Cortex of kidney (tissue), 1 donor: Measurements from ENCODE around the gene MRI1.
A peak's percentile ranks its signal among the peaks of the same experiment; 100 is the strongest.
"Not testable (repeated sequence)": the region's sequence is repeated elsewhere in the genome, so short reads cannot be mapped to it uniquely, and the experiment has no call there.

Source experiments
- DNase-seq: peaks from one replicate; lab custom pipeline; 2025; lab: John Stamatoyannopoulos, UW

The MRI1 gene

GRCh38 chr19:13764101-13764807 is at the start of gene MRI1:
MRI1 (plus strand) TSS chr19:13764522; CDS start chr19:13764589, 67 bp downstream.
- DNase-seq: no peak

DNA sequence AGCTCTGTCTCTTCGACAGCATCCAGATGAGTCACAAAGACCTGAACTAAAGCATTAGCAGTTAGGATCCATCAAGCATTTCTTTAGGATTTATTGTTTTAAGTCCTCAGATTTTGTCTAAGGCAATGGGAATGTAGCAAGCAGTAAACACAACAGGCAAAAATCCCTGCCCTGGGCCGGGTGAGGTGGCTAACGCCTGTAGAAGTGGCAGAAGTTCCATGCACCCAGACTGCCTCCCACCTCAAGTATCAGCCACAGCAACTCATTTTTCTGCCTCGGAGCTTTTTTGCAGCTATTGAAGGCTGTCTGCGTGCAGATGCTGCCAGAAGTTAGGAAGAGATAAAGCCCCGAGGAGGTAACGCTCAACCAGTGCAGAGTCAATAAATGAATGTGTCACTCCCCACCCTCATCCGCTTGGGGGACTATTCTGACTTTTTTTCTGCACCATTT is 47.1 kb upstream of the MRI1 start:
- no peak for DNase-seq

DNA sequence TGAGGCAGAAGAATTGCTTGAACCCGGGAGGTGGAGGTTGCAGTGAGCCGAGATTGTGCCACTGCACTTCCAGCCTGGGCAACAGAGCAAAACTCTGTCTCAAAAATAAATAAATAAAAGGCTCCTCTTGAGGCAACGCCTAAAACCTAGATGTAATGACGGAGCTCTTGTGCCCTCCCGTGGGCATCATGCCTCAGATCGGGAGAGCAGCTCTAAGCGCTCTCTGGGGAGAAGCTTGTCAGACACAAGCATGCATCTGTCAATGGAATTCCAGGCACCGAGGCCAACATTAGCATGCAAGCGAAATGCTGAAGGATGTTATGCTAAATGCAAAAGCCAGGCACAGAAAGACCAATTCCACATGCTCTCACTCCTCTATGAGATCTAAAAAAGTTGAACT is 45.6 kb upstream of the MRI1 start:
- DNase-seq: no peak

- DNase-seq: no peak
These were observed 42.2 kb upstream of the MRI1 start for GRCh38 chr19:13722146-13722545.

DNA sequence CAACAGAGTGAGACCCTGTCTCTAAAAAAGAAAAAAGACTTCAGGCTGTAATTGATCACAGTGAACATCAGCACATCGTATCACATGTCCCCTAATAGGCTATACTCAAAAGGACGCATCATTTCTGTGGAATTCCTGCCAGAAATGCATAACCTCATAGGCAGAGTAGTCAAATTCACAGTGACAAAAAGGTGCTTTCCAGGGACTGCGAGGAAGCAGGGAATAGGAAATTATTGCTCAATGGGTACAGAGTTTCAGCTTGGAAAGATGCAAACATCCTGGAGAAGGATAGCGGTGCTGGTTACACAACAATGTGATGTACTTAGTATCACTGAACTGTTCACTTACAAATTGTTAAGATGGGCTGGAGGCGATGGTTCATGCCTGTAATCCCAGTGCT is 41.1 kb upstream of the MRI1 start:
- no peak for DNase-seq

GRCh38 chr19:13726323-13726722 is 38.0 kb upstream of the MRI1 start:
- no peak for DNase-seq

DNA sequence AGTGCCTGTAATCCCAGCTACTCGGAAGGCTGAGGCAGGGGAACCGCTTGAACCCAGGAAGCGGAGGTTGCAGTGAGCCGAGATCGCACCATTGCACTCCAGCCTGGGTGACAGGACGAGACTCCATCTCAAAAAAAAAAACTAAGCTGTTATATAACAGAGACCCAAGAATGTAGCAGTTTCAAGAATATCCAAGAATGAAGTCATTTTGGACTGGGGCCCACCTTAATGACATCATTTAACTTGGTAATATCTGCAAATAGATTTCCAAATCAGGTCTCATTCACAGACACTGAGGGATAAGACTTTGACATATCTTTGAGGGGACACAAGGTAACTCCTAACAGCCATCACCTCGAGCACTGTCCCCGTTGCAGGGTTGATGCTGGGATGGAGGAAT is 36.5 kb upstream of the MRI1 start:
- no peak for DNase-seq

GRCh38 chr19:13729859-13730258 is 34.5 kb upstream of the MRI1 start:
- DNase-seq: no peak

DNA sequence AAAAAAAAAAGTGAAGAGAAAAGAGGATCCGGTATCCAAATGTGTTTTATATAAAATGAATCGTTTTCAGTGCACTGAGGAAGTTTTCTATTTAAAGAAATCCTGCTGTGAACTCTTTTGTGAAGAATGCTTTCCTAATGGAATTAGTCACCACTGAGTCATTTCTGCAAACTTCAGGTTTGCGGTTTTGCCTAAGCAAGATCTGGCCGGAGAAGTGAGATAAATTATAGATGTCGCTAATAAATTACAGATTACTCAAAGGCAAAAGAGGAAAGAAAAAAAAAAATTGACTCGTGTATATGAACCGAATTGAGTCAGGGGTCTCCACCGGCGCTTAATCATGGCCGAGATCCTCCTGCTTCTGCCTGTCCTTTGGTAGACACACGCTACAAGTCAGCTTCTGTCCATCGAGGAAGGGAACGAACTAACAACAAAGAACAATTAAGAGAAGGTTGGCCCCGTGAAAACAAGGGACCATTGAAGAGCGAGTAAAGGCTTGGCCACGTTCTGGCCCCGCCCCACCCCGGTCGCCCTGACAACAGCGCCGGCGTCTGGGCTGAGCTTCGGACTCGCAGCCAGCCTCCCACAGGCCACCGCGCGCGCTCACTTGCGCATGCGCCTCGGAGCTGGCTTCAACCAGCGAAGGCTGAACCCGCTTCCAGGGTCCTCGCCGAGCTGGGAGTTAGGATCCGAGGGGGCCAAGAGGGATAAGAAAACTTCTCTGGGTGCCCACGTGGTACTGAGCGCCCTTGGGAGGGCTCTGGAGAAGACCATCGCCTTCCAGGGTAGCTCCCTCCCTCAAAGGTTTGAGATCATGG is 33.0 kb upstream of the MRI1 start:
- peak; percentile 32 for DNase-seq

- no peak for DNase-seq
These were observed 32.0 kb upstream of the MRI1 start for GRCh38 chr19:13732337-13732736.

GRCh38 chr19:13734751-13735150 is 29.6 kb upstream of the MRI1 start:
- DNase-seq: no peak

- DNase-seq: no peak
These were observed 26.2 kb upstream of the MRI1 start for GRCh38 chr19:13738073-13738472.

DNA sequence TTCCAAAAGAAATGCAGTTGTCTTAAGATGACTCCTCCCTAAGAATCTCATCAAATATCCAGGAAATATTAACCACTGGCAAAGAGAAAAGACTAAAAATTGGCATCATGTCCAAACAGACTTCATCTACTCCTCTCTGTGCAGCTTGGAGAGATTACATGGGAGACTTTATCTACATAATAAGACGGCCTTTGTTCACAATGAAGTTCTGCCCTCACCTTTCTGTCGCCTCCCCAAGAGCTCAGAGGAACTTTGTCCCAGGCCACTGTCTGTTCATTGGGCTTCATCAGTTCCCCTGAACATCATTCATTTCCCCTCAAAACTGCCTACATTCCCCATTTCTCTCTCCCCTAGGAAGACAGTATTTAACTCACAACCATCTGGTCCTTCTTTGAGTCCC is 22.4 kb upstream of the MRI1 start:
- DNase-seq: no peak

GRCh38 chr19:13742756-13743155 is 21.6 kb upstream of the MRI1 start:
- no peak for DNase-seq

DNA sequence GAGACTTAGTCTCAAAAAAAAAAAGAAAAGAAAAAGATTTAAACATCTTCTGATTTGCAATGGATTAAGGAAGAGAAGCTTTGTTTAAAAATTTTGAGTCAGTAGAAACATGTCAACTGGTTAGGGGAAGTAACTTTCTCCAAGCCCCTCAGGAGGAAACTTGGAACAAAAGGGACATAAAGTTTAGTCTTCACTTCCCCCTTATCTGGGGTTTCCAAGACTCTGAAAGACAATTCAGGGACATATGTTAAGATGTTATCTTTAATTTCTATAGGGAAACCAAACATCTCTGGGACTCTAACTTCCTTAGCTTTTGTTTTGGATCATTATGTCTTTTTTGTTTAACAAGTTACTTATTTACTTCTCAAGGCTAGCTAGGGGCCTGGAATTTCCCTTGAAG is 20.1 kb upstream of the MRI1 start:
- no peak for DNase-seq

GRCh38 chr19:13747098-13747453 is 17.2 kb upstream of the MRI1 start:
- no peak for DNase-seq

DNA sequence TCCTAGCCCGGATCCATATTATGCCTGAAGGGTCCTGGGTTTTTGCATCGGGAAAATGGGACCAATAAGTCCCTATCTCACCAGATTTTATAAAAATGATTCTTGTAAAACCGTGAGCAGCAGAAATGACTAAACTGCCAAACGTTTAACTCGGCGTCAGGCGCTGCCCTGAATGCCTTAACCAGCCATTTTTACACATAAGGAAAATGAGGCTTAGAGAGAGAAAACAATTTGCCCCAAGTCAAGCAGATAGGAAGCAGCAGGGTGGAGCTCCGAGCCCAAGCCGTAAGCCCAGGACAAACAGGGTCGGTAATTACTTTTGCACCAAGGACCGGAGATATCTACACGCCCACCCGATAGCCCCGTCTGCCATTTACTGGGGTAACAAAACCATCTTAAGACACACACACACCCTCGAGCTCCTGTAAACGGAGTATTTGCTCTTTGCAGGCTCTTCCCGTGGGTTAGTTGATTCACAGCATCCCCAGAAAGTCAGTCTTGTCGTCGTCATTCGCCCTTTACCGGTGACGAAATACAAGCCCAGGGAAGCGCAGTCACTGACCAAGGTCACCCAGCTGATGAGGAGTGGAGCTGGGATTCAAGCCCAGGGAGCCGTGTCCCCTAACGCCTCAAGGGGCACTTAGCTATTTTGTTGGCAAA is 16.0 kb upstream of the MRI1 start:
- no peak for DNase-seq

GRCh38 chr19:13751436-13751835 is 12.9 kb upstream of the MRI1 start:
- no peak for DNase-seq

GRCh38 chr19:13753622-13754021 is 10.7 kb upstream of the MRI1 start:
- DNase-seq: not testable (repeated sequence)

GRCh38 chr19:13756210-13756609 is 8.1 kb upstream of the MRI1 start:
- no peak for DNase-seq

GRCh38 chr19:13757805-13758772 is 6.2 kb upstream of the MRI1 start:
- DNase-seq: no peak

- DNase-seq: no peak
These were observed 5.5 kb upstream of the MRI1 start for GRCh38 chr19:13758795-13759194.
